Non-pigmented ciliary epithelial cell (primary cell): Measurements from ENCODE around the gene SLC22A12.

ENCODE experiments used
- DNase-seq: peaks from one replicate; pipeline ENCODE4 v3.0.0-alpha.2; 2010; ENCODE audit warnings: low read depth

Gene SLC22A12

GRCh38 chr11:64647019-64647779 is 56.2 kb downstream of the SLC22A12 start:
- no peak for DNase-seq

- DNase-seq: no peak
Measured at GRCh38 chr11:64648551-64648950, 57.5 kb downstream of the SLC22A12 start.

- DNase-seq: no peak
Measured at GRCh38 chr11:64649291-64649697, 58.3 kb downstream of the SLC22A12 start.

GRCh38 chr11:64650923-64651523 is 60.0 kb downstream of the SLC22A12 start:
- no peak for DNase-seq
